Natural killer cell (primary cell): ENCODE measurements around the gene ZNF296. TPM values are rescaled to one million over a fixed set of nuclear protein-coding genes. Genes with fewer than 3 reads are reported as not detected.

ENCODE experiments used
- ATAC-seq, 3 donors: fragments of 150-1000 bp in 2 of 3; fragments of 200-7000 bp in 1 of 3; cut with Tn5 transposase; 1 replicate in 1 of 3; 2 replicates in 2 of 3; pipeline ENCODE4 v1.10.0; 2021; ENCODE audit warnings: mild to moderate bottlenecking in 2 of 3, moderate library complexity in 2 of 3
- DNase-seq, 2 donors: peaks; one replicate each; pipeline versions ENCODE4 v3.0.0 to v3.0.0-alpha.2; 2013 to 2021; ENCODE audit warnings: mixed read lengths in 1 of 2
- H3K27ac ChIP-seq: one replicate; pipeline ENCODE4 v1.5.1; 2013; ENCODE audit warnings: mild to moderate bottlenecking, low read length
- H3K27me3 ChIP-seq: one replicate; pipeline ENCODE4 v1.6.1; 2013; ENCODE audit warnings: low read length; ENCODE audit not compliant: control insufficient read depth, insufficient read depth
- H3K36me3 ChIP-seq: one replicate; pipeline ENCODE4 v1.6.1; 2013; ENCODE audit warnings: low read length; ENCODE audit not compliant: control insufficient read depth, insufficient read depth
- H3K4me1 ChIP-seq: one replicate; pipeline ENCODE4 v1.6.1; 2013; ENCODE audit warnings: low read length; ENCODE audit not compliant: control insufficient read depth, insufficient read depth
- H3K4me3 ChIP-seq: one replicate; pipeline ENCODE4 v1.5.1; 2013; ENCODE audit warnings: low read length
- H3K9me3 ChIP-seq: one replicate; pipeline ENCODE4 v1.6.1; 2013; ENCODE audit warnings: low read length; ENCODE audit not compliant: control insufficient read depth, insufficient read depth
- H3K27ac Mint-ChIP-seq, 2 donors: one replicate each; pipeline ENCODE4 v1.8.0; 2022; ENCODE audit warnings: mild to moderate bottlenecking in 2 of 2, mixed read lengths in 2 of 2, moderate library complexity in 1 of 2
- H3K27me3 Mint-ChIP-seq, 2 donors: one replicate each; pipeline ENCODE4 v1.8.0; 2022; ENCODE audit warnings: low read depth in 2 of 2, mixed read lengths in 2 of 2
- H3K36me3 Mint-ChIP-seq: one replicate; pipeline ENCODE4 v1.8.0; 2022; ENCODE audit warnings: mixed read lengths
- H3K4me1 Mint-ChIP-seq, 2 donors: one replicate each; pipeline ENCODE4 v1.8.0; 2022; ENCODE audit warnings: mixed read lengths in 2 of 2
- H3K4me3 Mint-ChIP-seq: one replicate; pipeline ENCODE4 v1.8.0; 2022; ENCODE audit warnings: mild to moderate bottlenecking, moderate library complexity, mixed read lengths
- H3K9me3 Mint-ChIP-seq, 2 donors: one replicate each; pipeline ENCODE4 v1.8.0; 2022; ENCODE audit warnings: mixed read lengths in 2 of 2
- WGBS: methylation state at CpG from one replicate; pipeline ENCODE4 v1.1.7; 2013; ENCODE audit warnings: missing lambda C conversion rate; ENCODE audit not compliant: insufficient coverage; 5-methylcytosine and 5-hydroxymethylcytosine counted together
- intact Hi-C: fragments of 100-400 bp; cut with micrococcal nuclease; formaldehyde crosslinking; loops from one replicate; pipeline ENCODE4 v1.14.2; 2022
- total RNA-seq, 4 donors: library from RNA; stranded (reverse); fragments of 120-200 nt in 1 of 4; gene quantifications; one replicate each; pipeline versions ENCODE4 v1.2.3 to v1.2.4, GENCODE V29; 2013 to 2022
- TF ChIP-seq, protein P1 (sequence below): fragments of 200-600 bp; IDR thresholded peaks from one replicate; pipeline ENCODE4 v1.8.0; 2022; ENCODE audit warnings: antibody characterized with exemption

Gene ZNF296
- total RNA-seq, 3 donors from 2014 or later (not counting 1 experiment from before 2014, with no cell fraction given), result 5.1 to 8.0 (median 8.0) TPM

DNA sequence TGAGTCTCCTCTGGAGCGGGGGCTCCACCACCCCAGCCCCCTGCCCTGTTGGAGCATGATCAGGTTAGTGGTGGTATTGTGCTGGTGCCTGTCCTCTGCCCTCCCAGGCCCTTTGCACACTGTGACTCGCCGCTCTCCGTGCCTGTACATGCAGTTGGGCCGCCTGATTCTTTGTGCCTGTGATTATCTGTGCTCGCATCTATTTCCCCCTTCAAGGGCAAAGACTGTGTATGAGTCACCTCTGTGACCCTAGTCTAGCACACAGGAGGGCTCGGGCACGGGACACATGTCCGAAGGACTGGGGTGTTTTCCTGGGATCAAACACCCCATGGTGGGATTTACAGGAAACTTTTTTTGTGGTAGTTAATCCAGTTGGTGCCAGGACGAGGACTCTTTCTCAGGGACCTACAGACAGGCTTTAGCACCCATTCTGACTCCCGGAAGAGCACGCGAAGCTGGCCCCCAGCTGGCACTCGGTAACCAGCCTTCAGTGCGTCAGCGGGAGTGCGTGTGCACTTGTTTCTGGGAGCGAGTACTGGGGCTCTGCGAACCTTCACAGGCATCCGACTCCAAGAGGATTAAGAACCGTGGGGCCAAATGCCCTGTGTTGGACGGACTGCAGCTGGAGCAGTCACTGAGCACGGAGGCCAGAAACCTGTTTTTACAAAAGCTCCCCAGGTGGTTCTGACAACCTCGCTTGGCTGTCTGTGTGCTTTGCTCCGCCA, 23.4 kb upstream of the ZNF296 start:
- Histone ChIP-seq H3K4me1 (peaks cover 53% of the 10 kb centered on the region), H3K9me3 (no peaks in the 10 kb centered on the region), H3K27me3 (no peaks in the 10 kb centered on the region), H3K36me3 (no peaks in the 10 kb centered on the region), H3K27ac (no peak overlapping the region), H3K4me3 (no peak overlapping the region)
- WGBS, result 94% methylated on average over 25 of the region's 25 CpGs
- H3K36me3 Mint-ChIP-seq, result no peaks in the 10 kb centered on the region
- intact Hi-C loops, result no loop called here
- H3K4me1 Mint-ChIP-seq, result peaks cover 57 to 73% of the 10 kb centered on the region in 2 donors
- TF ChIP-seq, protein P1, sequence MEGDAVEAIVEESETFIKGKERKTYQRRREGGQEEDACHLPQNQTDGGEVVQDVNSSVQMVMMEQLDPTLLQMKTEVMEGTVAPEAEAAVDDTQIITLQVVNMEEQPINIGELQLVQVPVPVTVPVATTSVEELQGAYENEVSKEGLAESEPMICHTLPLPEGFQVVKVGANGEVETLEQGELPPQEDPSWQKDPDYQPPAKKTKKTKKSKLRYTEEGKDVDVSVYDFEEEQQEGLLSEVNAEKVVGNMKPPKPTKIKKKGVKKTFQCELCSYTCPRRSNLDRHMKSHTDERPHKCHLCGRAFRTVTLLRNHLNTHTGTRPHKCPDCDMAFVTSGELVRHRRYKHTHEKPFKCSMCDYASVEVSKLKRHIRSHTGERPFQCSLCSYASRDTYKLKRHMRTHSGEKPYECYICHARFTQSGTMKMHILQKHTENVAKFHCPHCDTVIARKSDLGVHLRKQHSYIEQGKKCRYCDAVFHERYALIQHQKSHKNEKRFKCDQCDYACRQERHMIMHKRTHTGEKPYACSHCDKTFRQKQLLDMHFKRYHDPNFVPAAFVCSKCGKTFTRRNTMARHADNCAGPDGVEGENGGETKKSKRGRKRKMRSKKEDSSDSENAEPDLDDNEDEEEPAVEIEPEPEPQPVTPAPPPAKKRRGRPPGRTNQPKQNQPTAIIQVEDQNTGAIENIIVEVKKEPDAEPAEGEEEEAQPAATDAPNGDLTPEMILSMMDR, result no peak
- no peaks in the 10 kb centered on the region for H3K27me3 Mint-ChIP-seq
- ATAC-seq (no peak), DNase-seq (no peak)
- H3K9me3 Mint-ChIP-seq, result no peaks in the 10 kb centered on the region
- H3K27ac Mint-ChIP-seq, result peak overlapping the region in 1 of 2 donors; percentile 50
- no peak overlapping the region for H3K4me3 Mint-ChIP-seq

DNA sequence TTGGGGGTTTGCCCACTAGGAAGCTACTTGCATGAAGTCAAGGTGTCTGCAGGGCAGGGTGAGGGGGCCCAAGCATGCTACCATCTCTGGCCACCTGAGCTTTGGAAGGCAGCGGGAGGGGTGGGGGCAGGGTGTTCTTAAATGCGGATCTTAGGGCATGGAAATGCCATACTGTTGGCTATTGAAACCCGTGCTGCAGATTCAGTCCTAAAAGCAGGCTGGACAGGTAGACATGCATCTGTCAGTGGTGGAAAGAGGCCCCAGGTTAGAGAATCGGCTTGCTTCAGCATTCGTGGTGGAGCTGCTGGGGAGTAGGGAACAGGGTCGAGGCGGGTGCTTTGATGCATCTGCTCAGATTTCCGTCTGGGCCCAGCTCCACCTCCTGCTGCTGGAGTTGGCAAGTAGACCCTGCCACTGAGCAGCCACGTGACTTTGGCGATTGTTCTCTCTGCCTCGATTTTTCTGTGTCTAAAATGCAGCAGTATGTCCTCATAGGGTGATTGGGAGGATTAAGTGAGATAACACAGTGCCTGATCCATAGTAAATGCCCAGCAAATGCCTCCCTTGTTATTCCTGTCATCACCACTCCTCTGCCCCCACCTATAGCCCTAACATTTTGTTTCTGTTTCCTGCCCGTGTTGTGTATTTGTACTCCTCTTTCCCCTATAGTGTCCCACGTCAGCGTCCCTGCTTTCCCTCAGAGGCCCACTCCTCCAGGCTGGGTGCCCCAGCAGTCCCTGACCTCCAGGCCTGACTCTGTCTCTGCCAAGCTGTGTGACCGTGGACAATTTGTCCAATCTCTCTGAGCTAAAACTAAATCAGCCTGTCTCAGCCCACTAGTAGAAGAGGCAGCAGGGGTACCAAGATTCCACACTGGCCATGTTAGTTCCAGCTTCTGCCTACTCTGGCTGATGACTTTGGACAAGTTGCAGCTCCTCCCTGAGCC, 22.5 kb upstream of the ZNF296 start:
- no peaks in the 10 kb centered on the region for H3K27me3 Mint-ChIP-seq
- WGBS, result 81% methylated on average over 15 of the region's 15 CpGs
- TF ChIP-seq, protein P1, result no peak
- peaks cover 53% of the 10 kb centered on the region for H3K4me1 ChIP-seq
- H3K9me3 Mint-ChIP-seq, result no peaks in the 10 kb centered on the region
- no peaks in the 10 kb centered on the region for H3K36me3 ChIP-seq
- no peaks in the 10 kb centered on the region for H3K9me3 ChIP-seq
- no peak overlapping the region for H3K27ac ChIP-seq
- H3K4me3 Mint-ChIP-seq, result no peak overlapping the region
- no peaks in the 10 kb centered on the region for H3K36me3 Mint-ChIP-seq
- ATAC-seq (no peak), DNase-seq (no peak)
- H3K27ac Mint-ChIP-seq, result peak overlapping the region in 1 of 2 donors; percentile 50
- H3K4me3 ChIP-seq, result no peak overlapping the region
- no peaks in the 10 kb centered on the region for H3K27me3 ChIP-seq
- intact Hi-C loops, result no loop called here
- H3K4me1 Mint-ChIP-seq, result peaks cover 58 to 73% of the 10 kb centered on the region in 2 donors

- H3K27me3 ChIP-seq, result no peaks in the 10 kb centered on the region
- H3K9me3 ChIP-seq, result no peaks in the 10 kb centered on the region
- no peak overlapping the region for H3K4me3 ChIP-seq
- peak overlapping the region; percentile 35 for H3K4me3 Mint-ChIP-seq
- peaks cover 67 to 76% of the 10 kb centered on the region in 2 donors for H3K4me1 Mint-ChIP-seq
- H3K27me3 Mint-ChIP-seq, result no peaks in the 10 kb centered on the region
- TF ChIP-seq, protein P1, result no peak
- peaks cover 50% of the 10 kb centered on the region for H3K4me1 ChIP-seq
- H3K9me3 Mint-ChIP-seq, result no peaks in the 10 kb centered on the region
- no peaks in the 10 kb centered on the region for H3K36me3 Mint-ChIP-seq
- 88% methylated on average over 16 of the region's 16 CpGs for WGBS
- H3K27ac ChIP-seq, result no peak overlapping the region
- ATAC-seq, result no peak
- intact Hi-C loops, result no loop called here
- H3K27ac Mint-ChIP-seq, result peak overlapping the region in 1 of 2 donors; percentile 63
- no peaks in the 10 kb centered on the region for H3K36me3 ChIP-seq
- DNase-seq, result no peak
These were observed 21.7 kb upstream of the ZNF296 start for GRCh38 chr19:45097776-45098520.
